Jurkat, Clone E6-1 (cell line): ENCODE results near the gene SLC27A6. TPM values are rescaled to one million over a fixed set of nuclear protein-coding genes. Genes with fewer than 3 reads are reported as not detected.
"Not testable (repeated sequence)": the region's sequence is repeated elsewhere in the genome, so short reads cannot be mapped to it uniquely, and the experiment has no call there.

Source experiments
- DNase-seq: peaks from one replicate; pipeline ENCODE4 v3.0.0-alpha.2; 2011; ENCODE audit warnings: low read depth, low spot score
- H3K4me3 ChIP-seq: 2 replicates; pipeline ENCODE4 v1.5.1; 2011; ENCODE audit warnings: mild to moderate bottlenecking, low read length, control low read depth, moderate library complexity
- polyA plus RNA-seq: library from polyadenylated mRNA; unstranded; fragments of >200 nt; gene quantifications from one replicate; pipeline ENCODE4 v1.2.1, GENCODE V29; 2012; ENCODE audit warnings: missing spikeins; ENCODE audit not compliant: insufficient read length, insufficient read depth

The SLC27A6 gene
- polyA plus RNA-seq: not detected

- H3K4me3 ChIP-seq: no peak within 1 kb of the TSS
- DNase-seq: no peak
These were observed at the start of gene SLC27A6 for GRCh38 chr5:128965011-128965637. Gene SLC27A6, plus strand, starts transcription at chr5:128965488. Its CDS starts 650 bp downstream, at chr5:128966138.

GRCh38 chr5:128919542-128919941 lies 45.7 kb upstream of the SLC27A6 start:
- DNase-seq: no peak

GRCh38 chr5:128920345-128921215 lies 44.7 kb upstream of the SLC27A6 start:
- DNase-seq: no peak
- no peak overlapping the region for H3K4me3 ChIP-seq

More at GRCh38 chr5:128919542-128919941, 45.7 kb upstream of the SLC27A6 start:
- no peak overlapping the region for H3K4me3 ChIP-seq

GRCh38 chr5:128924299-128924698 lies 41.0 kb upstream of the SLC27A6 start:
- H3K4me3 ChIP-seq: no peak overlapping the region
- DNase-seq: no peak

GRCh38 chr5:128925973-128926372 lies 39.3 kb upstream of the SLC27A6 start:
- no peak overlapping the region for H3K4me3 ChIP-seq
- DNase-seq: no peak

- no peak for DNase-seq
- H3K4me3 ChIP-seq: no peak overlapping the region
These were observed 37.6 kb upstream of the SLC27A6 start for GRCh38 chr5:128927644-128928043.

GRCh38 chr5:128932232-128932631 lies 33.1 kb upstream of the SLC27A6 start:
- not testable (repeated sequence) for DNase-seq

GRCh38 chr5:128943100-128943499 lies 22.2 kb upstream of the SLC27A6 start:
- not testable (repeated sequence) for DNase-seq, H3K4me3 ChIP-seq

More at GRCh38 chr5:128932232-128932631, 33.1 kb upstream of the SLC27A6 start:
- not testable (repeated sequence) for H3K4me3 ChIP-seq

GRCh38 chr5:128949847-128950546 lies 15.3 kb upstream of the SLC27A6 start:
- no peak overlapping the region for H3K4me3 ChIP-seq
- no peak for DNase-seq

- not testable (repeated sequence) for DNase-seq, H3K4me3 ChIP-seq
These were observed 14.0 kb upstream of the SLC27A6 start for GRCh38 chr5:128951301-128951700.

GRCh38 chr5:128956164-128956563 lies 9.1 kb upstream of the SLC27A6 start:
- DNase-seq: no peak
- H3K4me3 ChIP-seq: no peak overlapping the region

- no peak overlapping the region for H3K4me3 ChIP-seq
These were observed 3.1 kb upstream of the SLC27A6 start for GRCh38 chr5:128962211-128962610.

GRCh38 chr5:128965638-128966302 lies 482 bp downstream of the SLC27A6 start:
- H3K4me3 ChIP-seq: no peak overlapping the region
- no peak for DNase-seq

More at GRCh38 chr5:128962211-128962610, 3.1 kb upstream of the SLC27A6 start:
- DNase-seq: no peak

- no peak for DNase-seq
- H3K4me3 ChIP-seq: no peak overlapping the region
These were observed 1.1 kb downstream of the SLC27A6 start for GRCh38 chr5:128966375-128966774.

GRCh38 chr5:128966846-128967245 lies 1.6 kb downstream of the SLC27A6 start:
- H3K4me3 ChIP-seq: no peak overlapping the region
- no peak for DNase-seq

GRCh38 chr5:128973244-128973643 lies 8.0 kb downstream of the SLC27A6 start:
- no peak overlapping the region for H3K4me3 ChIP-seq
- DNase-seq: no peak

- H3K4me3 ChIP-seq: no peak overlapping the region
- peak; percentile 54 for DNase-seq
These were observed 9.3 kb downstream of the SLC27A6 start for GRCh38 chr5:128974567-128974966.

GRCh38 chr5:128979761-128980160 lies 14.5 kb downstream of the SLC27A6 start:
- H3K4me3 ChIP-seq: no peak overlapping the region
- DNase-seq: no peak

- no peak overlapping the region for H3K4me3 ChIP-seq
- DNase-seq: no peak
These were observed 15.6 kb downstream of the SLC27A6 start for GRCh38 chr5:128980917-128981316.
